Keratinocyte (primary cell): ENCODE data around the gene RNF31.

Experiments used
- CTCF ChIP-seq, 3 experiments: IDR thresholded peaks in 1 of 3; conservative IDR thresholded peaks in 1 of 3; optimal IDR thresholded peaks in 1 of 3; 2 replicates in 2 of 3; 3 replicates in 1 of 3; pipeline versions ENCODE3 to v1.5.1; 2011; ENCODE audit warnings: low read length in 3 of 3, mild to moderate bottlenecking in 3 of 3, moderate library complexity in 2 of 3, control low read depth in 1 of 3, inconsistent platforms in 1 of 3; ENCODE audit not compliant: insufficient read depth in 2 of 3; ENCODE audit errors: extremely low read depth in 1 of 3
- EZH2 ChIP-seq: IDR thresholded peaks from one replicate; pipeline ENCODE4 v1.6.1; 2012; ENCODE audit warnings: inconsistent platforms, mild to moderate bottlenecking, low read length, moderate library complexity

GRCh38 chr14:24119691-24120090 lies 27.6 kb upstream of the RNF31 start:
- TF ChIP-seq CTCF (optimal IDR thresholded peaks at IDR 0.05 in 1 of 3, IDR thresholded peaks at IDR 0.05 in 1 of 3, conservative IDR thresholded peaks at IDR 0.05 in 1 of 3; ENCODE audit: extremely low read depth in 1 of 3, insufficient read depth in 2 of 3, low read length in 3 of 3) (no peak), EZH2 (no peak)
